WI38 (cell line): ENCODE results near the gene EHBP1L1.
"Not testable (repeated sequence)": the region's sequence is repeated elsewhere in the genome, so short reads cannot be mapped to it uniquely, and the experiment has no call there.

Experiments
- H3K4me3 ChIP-seq: 2 replicates; pipeline ENCODE4 v1.5.1; 2011; ENCODE audit warnings: low read depth, mild to moderate bottlenecking, control low read depth, low read length
- TF ChIP-seq, protein P1 (sequence below): IDR thresholded peaks from 2 replicates; pipeline ENCODE4 v1.5.1; 2012; ENCODE audit warnings: low read depth, mild to moderate bottlenecking, control low read depth, low read length

Gene EHBP1L1

DNA sequence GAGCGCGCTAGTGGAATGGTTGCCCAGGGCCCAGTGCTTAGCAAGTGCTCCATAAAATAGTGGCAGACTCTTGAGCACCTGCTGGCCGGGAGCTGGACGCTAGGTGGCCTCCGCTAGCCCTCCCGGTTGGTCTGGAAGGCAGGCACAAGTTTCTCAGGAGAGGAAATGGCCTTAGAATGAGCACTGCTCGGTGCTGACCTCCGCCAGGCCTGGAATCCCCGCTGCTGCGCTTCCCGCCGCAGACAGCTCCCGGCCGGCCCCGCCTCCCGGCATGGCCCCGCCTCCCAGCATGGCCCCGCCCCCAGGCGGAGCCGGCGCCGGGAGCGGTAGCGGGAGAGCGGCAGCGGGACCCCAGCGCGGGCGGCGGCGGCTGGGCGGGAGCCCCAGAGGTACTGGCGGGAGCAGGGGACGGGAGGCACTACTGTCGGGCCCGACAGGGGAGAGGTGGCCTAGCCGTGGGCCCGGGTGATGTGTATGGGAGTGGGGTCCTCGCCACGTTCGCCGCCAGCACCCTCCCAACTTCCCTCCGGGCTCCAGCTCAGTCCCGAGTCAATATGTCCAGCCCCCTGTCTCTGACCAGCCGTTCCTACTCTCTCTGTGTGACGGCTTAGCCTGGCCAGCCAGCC is 62.1 kb downstream of the EHBP1L1 start, which contains the start of gene SIPA1:
Gene SIPA1, plus strand, starts transcription at position 308 of the 626 bp plus-strand sequence. CDS start 2,821 bp downstream, outside the sequence.
- peak within 1 kb of the TSS; percentile 62 for H3K4me3 ChIP-seq
- TF ChIP-seq, protein P1, sequence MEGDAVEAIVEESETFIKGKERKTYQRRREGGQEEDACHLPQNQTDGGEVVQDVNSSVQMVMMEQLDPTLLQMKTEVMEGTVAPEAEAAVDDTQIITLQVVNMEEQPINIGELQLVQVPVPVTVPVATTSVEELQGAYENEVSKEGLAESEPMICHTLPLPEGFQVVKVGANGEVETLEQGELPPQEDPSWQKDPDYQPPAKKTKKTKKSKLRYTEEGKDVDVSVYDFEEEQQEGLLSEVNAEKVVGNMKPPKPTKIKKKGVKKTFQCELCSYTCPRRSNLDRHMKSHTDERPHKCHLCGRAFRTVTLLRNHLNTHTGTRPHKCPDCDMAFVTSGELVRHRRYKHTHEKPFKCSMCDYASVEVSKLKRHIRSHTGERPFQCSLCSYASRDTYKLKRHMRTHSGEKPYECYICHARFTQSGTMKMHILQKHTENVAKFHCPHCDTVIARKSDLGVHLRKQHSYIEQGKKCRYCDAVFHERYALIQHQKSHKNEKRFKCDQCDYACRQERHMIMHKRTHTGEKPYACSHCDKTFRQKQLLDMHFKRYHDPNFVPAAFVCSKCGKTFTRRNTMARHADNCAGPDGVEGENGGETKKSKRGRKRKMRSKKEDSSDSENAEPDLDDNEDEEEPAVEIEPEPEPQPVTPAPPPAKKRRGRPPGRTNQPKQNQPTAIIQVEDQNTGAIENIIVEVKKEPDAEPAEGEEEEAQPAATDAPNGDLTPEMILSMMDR, result peak; percentile 42; the same call in 1 of the 2 replicates

DNA sequence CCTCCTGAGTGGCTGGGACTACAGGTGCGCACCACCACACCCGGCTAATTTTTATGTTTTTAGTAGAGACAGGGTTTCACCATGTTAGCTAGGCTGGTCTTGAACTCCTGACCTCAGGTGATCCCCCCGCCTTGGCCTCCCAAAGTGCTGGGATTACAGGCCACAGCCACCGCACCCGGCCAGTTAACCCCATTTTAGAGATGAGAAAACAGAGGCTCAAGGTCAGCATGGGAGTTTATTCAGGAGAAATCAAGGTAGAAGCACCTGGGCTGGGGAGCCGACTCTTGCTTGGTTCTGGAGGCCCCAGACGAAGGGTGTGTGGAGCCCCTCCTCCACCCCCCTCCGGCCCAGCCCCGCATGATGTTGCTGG is 63.4 kb downstream of the EHBP1L1 start:
- H3K4me3 ChIP-seq, result not testable (repeated sequence)

DNA sequence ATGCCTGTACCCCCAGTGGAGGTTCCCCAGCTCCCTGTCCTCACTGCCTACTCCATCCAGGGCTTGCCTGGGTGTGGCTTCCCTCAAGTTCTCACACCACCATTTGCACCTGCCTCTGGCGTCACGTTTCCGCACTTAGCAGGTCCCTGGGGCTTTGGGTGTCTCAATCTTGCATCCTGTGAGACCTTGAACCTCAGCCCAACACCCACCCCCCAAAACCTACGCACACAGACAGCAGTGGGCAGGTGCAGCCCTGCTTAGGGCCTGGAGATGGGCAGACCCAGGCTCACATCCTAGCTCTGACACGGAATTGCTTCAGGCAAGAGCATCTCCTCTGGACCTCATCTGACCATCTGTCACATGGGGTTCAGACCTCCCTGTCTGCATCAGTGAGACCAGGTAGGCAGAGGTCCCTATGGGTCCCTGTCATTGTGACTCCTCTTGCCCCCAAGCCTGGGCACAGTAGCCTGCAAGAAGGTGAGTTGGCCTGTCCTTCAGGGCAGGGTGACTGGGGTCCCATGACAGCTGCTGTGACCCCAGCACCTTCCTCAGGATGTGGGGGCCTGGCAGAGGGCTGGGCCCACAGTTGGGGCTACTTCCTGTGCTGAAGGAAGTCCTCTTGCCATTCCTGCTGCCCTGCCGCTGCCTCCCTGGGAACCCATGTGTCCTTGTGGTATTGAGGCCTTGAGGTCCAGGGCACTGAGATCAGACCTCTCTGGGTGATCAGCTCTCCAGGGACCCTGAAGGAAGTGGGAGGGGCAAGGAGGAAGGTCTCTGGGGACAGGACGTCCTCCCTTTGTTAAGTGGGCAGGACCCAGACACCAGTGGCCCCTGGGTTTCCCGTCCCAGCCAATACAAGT is 64.0 kb downstream of the EHBP1L1 start:
- H3K4me3 ChIP-seq, result no peak overlapping the region
- TF ChIP-seq, protein P1, result no peak

DNA sequence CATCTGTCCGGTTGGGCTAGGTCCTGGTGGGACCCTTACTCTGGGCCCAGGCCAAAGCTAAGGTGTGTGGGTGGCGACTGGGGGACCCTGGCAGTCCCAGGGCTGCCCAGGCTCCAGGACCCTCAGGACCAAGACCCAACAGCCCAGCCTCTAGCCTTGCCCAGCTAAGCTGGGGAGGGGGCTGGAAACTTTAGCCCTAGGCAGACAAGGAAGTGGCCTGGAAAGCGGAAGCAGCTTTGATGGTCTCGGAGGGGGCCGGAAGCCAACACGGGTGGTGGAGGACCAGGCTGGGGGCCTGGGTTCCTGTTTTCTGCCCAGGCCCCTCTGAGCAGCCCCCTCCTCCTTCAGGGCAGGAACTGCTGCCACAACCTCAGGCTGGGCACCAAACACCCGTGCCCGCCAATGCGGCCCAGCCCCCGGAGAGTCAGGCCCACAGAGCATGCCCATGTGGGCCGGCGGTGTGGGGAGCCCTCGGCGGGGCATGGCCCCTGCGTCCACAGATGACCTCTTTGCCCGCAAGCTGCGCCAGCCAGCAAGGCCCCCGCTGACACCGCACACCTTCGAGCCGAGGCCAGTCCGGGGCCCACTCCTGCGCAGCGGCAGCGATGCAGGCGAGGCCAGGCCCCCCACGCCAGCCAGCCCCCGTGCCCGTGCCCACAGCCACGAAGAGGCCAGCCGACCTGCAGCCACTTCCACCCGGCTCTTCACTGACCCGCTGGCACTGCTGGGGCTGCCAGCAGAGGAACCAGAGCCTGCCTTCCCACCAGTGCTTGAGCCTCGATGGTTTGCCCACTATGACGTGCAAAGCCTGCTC is 64.8 kb downstream of the EHBP1L1 start:
- no peak overlapping the region for H3K4me3 ChIP-seq
- TF ChIP-seq, protein P1, result no peak

DNA sequence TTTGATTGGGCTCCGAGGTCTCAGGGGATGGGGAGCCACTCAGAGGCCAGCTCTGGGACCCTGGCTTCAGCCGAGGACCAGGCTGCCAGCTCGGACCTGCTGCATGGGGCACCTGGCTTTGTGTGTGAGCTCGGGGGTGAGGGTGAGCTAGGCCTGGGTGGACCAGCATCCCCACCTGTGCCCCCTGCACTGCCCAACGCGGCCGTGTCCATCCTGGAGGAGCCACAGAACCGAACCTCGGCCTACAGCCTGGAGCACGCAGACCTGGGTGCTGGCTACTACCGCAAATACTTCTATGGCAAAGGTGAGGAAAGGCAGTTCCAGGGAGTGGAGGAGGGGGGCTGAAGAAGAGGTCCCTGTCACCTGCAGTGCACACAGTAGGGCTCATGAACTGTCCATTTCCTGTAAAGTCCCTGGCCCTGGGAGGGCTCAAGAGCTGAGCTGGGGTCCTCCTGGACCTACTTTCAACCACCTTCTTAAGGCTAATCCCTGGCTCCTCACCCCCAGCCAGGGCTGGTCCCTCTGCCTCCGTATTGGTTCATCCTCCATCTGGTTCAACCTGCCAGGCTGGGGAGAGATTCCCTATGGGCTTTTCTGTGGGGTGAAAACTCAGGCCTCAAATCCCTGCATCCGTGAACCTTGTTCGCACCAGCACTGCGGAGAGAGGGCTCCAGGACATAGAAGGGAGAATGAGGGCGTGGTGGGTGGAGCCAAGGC is 65.6 kb downstream of the EHBP1L1 start:
- H3K4me3 ChIP-seq, result no peak overlapping the region
- TF ChIP-seq, protein P1, result no peak
